Astrocyte (in vitro differentiated cells and primary cell): Measurements from ENCODE around the gene NUMB.

ENCODE experiments used
- EZH2 ChIP-seq: IDR thresholded peaks from 2 replicates; pipeline ENCODE4 v1.6.1; 2012; ENCODE audit warnings: mild to moderate bottlenecking, low read length, inconsistent platforms; ENCODE audit not compliant: insufficient read depth
- TF ChIP-seq, protein P1 (sequence below): IDR thresholded peaks from 2 replicates; pipeline ENCODE4 v1.5.1; 2011; ENCODE audit warnings: low read depth, mild to moderate bottlenecking, inconsistent platforms, low read length, moderate library complexity; ENCODE audit not compliant: insufficient read depth

DNA sequence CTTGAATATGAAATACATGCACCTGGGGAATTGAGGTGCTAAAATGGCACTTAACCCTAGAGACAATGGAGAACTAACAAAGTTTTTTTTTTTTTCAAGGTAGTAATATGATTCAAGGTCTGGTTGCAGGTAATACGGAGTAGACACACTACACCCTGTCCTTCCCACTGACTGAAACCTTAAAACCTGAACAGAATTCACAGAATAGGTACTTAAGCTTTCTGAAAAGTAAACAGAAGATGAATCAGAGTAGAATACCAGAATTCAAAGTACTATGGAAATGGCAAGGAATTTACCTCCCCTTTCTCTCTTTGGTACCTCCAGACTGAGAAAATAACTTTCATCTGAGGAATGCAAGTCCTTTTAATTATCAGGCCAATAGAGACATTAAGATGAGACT is 133.8 kb downstream of the NUMB start:
- TF ChIP-seq, protein P1, sequence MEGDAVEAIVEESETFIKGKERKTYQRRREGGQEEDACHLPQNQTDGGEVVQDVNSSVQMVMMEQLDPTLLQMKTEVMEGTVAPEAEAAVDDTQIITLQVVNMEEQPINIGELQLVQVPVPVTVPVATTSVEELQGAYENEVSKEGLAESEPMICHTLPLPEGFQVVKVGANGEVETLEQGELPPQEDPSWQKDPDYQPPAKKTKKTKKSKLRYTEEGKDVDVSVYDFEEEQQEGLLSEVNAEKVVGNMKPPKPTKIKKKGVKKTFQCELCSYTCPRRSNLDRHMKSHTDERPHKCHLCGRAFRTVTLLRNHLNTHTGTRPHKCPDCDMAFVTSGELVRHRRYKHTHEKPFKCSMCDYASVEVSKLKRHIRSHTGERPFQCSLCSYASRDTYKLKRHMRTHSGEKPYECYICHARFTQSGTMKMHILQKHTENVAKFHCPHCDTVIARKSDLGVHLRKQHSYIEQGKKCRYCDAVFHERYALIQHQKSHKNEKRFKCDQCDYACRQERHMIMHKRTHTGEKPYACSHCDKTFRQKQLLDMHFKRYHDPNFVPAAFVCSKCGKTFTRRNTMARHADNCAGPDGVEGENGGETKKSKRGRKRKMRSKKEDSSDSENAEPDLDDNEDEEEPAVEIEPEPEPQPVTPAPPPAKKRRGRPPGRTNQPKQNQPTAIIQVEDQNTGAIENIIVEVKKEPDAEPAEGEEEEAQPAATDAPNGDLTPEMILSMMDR = no peak
- TF ChIP-seq EZH2 = no peak
